Measurements from ENCODE around the gene SUOX.
A peak's percentile ranks its signal among the peaks of the same experiment; 100 is the strongest.
"Not testable (repeated sequence)": the region's sequence is repeated elsewhere in the genome, so short reads cannot be mapped to it uniquely, and the experiment has no call there.

Gene SUOX

DNA sequence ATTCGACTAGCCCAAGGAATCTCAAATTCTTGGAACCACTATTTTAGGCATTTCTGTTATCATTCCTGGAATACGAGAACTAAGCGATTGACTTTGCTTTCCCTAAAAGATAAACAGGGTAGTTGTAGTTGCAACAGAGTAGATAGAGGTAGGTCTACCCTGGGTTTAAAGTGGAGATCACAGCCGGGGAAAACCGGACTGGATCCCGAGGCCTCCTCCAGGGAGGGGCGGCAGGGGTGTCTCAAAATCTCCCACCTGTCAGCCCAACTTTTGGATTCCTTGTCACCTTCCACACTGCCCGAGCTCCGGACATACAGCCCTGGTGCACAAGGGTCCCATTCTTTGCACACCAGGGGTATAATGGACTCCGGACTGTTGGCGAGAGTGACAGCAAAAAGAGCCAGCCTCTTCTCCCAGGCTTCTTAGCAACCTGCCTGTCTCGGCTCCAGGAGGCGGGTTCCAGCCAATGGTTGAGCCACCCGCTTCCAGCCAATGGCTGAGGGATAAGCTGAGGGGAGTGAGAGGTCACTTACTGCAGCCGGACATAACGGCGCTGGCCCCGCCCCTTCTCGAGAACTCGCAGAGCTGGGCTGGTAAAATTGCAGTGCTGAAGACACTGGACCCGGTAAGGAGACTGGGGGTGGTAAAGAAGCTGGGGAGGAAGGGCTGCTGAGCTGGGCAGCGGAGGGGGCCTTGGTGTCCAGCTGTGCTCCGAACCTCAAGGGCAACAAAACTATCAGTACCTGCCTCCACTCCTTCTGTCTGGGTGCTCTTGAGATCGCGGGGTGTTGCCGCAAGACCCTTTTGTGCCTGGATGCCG lies at the start of gene SUOX:
TSS of gene SUOX (plus strand) at position 562 of the 820 bp plus-strand sequence. CDS start 4,946 bp downstream, outside the sequence.
- DNase-seq = peak in 1 of 4 experiments; percentile 7

- no peak for DNase-seq
Observed at GRCh38 chr12:55955344-55955743, 41.7 kb upstream of the SUOX start.

DNA sequence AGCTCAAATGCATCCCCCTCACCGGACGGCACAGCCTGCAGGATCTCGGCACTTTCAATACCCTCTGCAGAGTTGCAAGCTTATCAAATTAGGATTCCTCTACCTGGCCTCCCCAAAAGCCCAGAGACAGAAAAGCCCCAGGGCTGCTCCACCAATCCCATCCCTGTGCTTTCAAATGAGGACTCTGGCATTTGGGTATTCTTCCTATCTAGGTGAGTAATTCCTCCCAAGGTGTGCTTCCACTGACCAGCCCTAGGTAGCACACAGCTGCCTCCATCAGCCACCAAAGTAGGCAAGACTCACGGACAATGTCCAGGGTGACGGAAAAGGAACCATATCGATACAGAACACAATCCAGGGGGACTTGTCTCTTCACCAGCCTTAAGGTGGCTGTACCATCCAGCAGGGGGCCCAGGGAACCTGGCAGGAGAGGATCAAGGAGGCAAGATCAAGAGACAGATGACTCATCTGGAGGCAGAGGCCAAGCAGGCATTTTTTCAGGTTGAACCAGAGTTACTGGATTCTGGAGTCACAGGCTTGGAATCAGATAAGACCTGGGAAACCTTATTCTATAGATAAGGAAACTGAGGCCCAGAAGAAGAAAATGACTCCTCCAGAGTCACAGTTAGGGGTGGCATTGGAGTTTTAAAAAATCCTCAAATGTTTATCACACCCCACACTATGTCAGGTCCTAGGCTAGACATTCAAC lies 41.1 kb upstream of the SUOX start:
- peak in 2 of 4 experiments; percentile 17 to 51 for DNase-seq

DNA sequence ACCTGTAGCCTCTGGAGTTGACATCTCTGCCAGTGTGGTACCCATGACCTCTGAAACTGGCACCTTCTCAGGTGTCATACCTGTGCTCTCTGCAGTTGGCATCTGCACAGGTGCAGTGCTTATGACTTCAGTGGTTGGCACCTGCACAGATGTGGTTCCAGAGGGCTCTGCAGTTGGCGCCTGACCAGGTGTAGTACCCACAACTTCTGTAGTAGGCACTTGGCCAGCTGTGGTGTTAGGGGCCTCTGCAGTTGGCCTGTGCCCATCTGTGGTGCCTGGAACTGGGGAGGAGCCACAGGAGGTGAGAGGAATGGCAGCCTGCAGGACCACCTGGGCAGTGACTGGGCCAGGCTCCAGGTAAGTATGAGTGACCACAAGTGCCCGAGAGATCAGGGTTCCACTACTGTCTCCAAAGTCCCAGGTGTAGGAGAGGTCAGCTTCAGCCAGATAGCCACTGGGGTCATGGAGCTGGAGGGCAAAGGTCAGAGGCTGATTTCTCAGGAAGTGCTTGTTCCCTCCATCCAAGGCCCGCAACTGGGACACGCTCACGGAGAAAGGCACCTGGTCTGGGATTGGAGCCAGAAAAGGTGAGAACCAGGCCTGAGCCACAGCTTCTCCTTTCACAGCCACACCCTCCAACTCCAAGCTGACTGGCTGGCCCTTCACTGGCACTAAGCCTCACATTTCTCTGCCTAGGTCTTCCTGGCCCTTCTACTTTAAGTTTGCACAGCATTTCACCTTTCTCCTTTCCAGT lies 39.8 kb upstream of the SUOX start:
- DNase-seq = no peak

DNA sequence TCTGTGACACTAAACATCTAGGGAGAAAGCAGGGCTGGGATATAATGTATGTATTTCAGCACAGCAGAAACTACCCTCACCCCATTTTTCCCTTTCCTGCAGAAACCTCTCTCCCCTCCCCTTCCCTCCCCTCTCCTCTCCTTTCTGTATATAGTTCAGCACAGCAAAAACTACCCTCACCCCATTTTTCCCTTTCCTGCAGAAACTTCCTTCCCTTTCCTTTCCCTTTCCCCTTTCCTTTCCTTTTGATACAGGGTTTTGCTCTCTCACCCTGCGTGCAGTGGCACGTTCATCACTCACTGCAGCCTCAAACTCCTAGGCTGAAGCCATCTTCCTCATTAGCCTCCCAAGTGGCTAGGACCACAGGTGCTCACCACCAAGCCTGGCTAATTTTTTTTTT lies 33.3 kb upstream of the SUOX start:
- no peak for DNase-seq

DNA sequence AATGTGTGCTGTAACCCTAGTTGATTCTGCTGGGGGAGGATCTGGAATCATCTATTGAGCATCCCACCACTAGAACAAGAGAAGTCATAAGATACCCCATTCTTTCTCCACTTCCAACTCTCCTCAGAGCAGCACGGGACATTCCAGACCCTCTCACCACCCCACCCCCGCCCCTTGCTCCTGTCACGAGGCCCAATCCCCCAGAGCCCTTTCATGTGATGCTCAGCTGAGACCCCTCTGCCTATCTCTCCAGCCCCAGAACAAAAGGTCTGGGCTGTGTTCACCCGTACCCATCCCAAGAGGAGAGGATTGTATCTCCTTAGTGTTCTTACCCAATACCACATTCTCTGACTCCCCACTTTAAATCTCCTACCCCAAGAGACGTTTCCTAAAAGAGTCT lies 31.8 kb upstream of the SUOX start:
- DNase-seq = no peak

GRCh38 chr12:55965941-55966407 lies 31.1 kb upstream of the SUOX start, which contains the start of gene PMEL:
Gene PMEL, minus strand, starts transcription at chr12:55966042. Its CDS starts 31 bp downstream, at chr12:55966011.
- no peak for DNase-seq

DNA sequence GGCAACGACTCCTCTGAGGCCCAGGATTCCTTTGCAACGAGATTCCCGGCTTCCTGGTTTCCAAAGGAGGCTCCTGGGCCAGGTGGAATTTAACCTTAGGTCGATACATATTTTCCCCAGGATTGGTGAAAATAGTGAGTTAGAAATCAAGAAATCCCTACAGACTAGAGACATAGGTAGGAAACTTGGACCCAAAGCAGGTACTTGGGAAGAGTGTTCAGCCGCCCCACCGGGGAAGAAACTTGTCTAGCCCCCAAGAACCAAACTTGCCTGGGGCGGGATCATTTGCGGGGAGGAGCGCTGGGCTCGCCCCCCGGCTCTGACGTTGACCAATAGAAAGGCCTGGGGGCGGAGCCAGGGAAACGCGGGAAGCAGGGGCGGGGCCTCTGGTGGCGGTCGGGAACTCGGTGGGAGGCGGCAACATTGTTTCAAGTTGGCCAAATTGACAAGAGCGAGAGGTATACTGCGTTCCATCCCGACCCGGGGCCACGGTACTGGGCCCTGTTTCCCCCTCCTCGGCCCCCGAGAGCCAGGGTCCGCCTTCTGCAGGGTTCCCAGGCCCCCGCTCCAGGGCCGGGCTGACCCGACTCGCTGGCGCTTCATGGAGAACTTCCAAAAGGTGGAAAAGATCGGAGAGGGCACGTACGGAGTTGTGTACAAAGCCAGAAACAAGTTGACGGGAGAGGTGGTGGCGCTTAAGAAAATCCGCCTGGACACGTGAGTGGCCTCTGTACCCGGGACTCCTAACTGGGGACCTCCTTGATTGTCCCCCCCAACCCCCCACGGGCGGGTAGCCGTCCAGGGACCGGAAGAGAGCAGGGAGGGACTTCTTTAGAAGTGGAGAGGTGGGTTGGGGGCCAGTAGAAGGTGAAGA lies 30.4 kb upstream of the SUOX start, which contains the start of gene CDK2:
TSS of gene CDK2 (plus strand) at position 423 of the 874 bp plus-strand sequence. CDS start at position 602, 179 bp downstream.
- DNase-seq = peak; percentile 56 to 80 (median 74)

- DNase-seq = no peak
Observed at GRCh38 chr12:55969356-55969755, 27.7 kb upstream of the SUOX start.

- no peak for DNase-seq
Observed at GRCh38 chr12:55970775-55971174, 26.3 kb upstream of the SUOX start.

DNA sequence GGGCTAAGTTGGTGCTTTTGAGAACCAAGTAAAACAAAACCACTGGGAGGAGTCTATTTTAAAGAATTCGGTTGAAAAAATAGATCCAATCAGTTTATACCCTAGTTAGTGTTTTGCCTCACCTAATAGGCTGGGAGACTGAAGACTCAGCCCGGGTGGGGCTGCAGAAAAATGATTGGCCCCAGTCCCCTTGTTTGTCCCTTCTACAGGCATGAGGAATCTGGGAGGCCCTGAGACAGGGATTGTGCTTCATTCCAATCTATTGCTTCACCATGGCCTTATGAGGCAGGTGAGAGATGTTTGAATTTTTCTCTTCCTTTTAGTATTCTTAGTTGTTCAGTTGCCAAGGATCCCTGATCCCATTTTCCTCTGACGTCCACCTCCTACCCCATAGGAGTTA lies 25.0 kb upstream of the SUOX start:
- DNase-seq = no peak

DNA sequence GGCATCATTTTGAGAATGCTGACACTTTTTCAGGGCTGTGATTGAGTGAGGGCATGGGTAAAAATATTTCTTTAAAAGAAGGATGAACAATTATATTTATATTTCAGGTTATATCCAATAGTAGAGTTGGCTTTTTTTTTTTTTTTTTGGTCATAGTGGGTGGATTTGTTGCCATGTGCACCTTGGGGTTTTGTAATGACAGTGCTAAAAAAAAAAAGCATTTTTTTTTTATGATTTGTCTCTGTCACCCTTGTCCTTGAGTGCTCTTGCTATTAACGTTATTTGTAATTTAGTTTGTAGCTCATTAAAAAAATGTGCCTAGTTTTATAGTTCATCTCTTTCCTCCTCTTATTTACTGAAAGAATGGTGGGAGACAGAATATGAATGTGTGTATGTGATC lies 24.6 kb upstream of the SUOX start:
- DNase-seq = no peak

DNA sequence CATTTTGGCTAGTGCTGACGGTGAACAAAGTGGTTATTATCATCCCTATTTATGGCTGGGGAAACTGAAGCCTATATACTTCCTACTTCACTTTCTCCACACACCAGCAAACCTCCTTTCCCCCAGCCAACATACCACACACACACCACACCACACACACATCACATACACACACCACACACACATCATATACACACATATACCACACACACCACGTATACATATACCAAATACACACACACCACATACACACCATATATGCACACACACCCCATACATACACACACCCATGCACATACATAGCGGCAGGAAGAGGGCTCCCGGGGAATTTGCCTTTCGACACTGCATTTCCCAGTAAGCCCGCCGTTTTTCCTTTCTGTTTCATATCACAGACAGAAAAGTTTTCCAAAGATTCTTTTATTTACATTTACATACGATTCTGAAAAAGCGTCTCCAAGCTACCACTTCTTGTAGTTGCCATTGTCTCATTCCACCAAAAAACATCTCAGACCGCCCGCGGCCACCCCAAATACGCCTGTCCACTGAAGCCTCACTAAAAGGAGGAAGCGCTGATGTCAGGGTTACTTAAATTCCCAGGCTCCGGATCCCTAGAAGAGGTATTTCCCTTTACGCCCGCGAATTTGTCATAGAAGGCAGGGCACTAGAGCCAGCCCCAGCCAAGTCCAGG lies 24.0 kb upstream of the SUOX start:
- DNase-seq = no peak

- DNase-seq = peak; percentile 86 to 95 (median 91)
Observed at GRCh38 chr12:55973599-55974307, 23.3 kb upstream of the SUOX start, which contains the start of gene RAB5B. Gene RAB5B, plus strand, starts transcription at chr12:55974078. Its CDS starts 12,883 bp downstream, at chr12:55986961.

GRCh38 chr12:55974308-55974730 lies 22.8 kb upstream of the SUOX start:
- DNase-seq = peak in 2 of 4 experiments; percentile 43 to 50

DNA sequence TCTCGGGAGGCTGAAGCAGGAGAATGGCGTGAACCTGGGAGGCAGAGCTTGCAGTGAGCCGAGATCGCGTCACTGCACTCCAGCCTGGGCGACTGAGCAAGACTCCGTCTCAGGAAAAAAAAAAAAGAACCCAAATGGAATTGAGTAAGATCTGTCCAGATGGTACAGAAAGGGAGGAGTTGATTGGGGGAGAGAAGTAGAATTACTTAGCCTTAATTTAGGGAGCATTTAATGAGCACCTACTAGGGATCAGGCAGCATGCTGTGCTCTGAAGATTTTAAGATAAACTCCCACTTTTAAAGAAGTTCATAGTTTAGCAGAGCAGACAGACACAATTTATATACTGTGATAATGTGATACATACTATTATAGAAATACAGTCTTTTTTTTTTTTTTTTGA lies 18.7 kb upstream of the SUOX start:
- DNase-seq = no peak

DNA sequence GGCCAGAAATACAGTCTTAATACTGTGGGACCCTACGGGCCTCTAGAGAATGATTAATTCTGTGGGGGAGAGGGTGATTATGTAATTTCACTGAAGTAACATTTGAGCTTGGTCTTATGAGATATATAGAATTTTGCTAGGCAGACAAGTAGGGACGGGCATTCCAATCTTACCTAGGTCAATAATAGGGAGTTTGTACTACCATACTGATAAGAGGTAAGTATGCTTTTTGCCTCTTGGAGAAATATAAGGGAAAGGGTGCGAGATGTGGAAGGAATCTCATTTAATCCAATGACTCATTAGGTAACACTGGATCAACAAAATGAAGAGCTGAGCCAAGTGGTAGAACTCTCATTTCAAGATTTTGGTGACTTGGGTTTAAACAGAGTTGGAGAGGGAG lies 18.0 kb upstream of the SUOX start:
- no peak for DNase-seq

GRCh38 chr12:55981882-55982281 lies 15.2 kb upstream of the SUOX start:
- not testable (repeated sequence) for DNase-seq

- DNase-seq = no peak
Observed at GRCh38 chr12:55982319-55982936, 14.6 kb upstream of the SUOX start.

- DNase-seq = no peak
Observed at GRCh38 chr12:55983232-55983842, 13.7 kb upstream of the SUOX start.
